LNCaP clone FGC (cell line): Measurements from ENCODE around the gene PHACTR3.

ENCODE experiments used
- DNase-seq: peaks from one replicate; pipeline ENCODE4 v3.0.0-alpha.2; 2011; ENCODE audit warnings: low read depth
- H3K4me3 ChIP-seq: 2 replicates; pipeline ENCODE4 v1.5.1; 2011; ENCODE audit warnings: mild to moderate bottlenecking, low read depth, low read length, control low read depth
- CTCF ChIP-seq: IDR thresholded peaks from 2 replicates; pipeline ENCODE4 v1.5.1; 2012; ENCODE audit warnings: mild to moderate bottlenecking; ENCODE audit not compliant: control insufficient read depth, insufficient read depth; ENCODE audit errors: extremely low read depth

PHACTR3 gene

GRCh38 chr20:59752101-59752586, 147.8 kb downstream of the PHACTR3 start:
- no peak overlapping the region for H3K4me3 ChIP-seq
- TF ChIP-seq CTCF = no peak

GRCh38 chr20:59752704-59753460, 148.5 kb downstream of the PHACTR3 start:
- DNase-seq = no peak
- no peak for TF ChIP-seq CTCF
- no peak overlapping the region for H3K4me3 ChIP-seq

More at GRCh38 chr20:59752101-59752586, 147.8 kb downstream of the PHACTR3 start:
- DNase-seq = no peak

- no peak for DNase-seq
- TF ChIP-seq CTCF = no peak
- H3K4me3 ChIP-seq = no peak overlapping the region
Observed at GRCh38 chr20:59753836-59754235, 149.5 kb downstream of the PHACTR3 start.

- no peak for TF ChIP-seq CTCF
- no peak for DNase-seq
- no peak overlapping the region for H3K4me3 ChIP-seq
Observed at GRCh38 chr20:59754551-59754950, 150.2 kb downstream of the PHACTR3 start.

- no peak for DNase-seq
Observed at GRCh38 chr20:59756241-59756640, 151.9 kb downstream of the PHACTR3 start.

GRCh38 chr20:59764037-59764436, 159.7 kb downstream of the PHACTR3 start:
- no peak for DNase-seq
- no peak overlapping the region for H3K4me3 ChIP-seq
- no peak for TF ChIP-seq CTCF

More at GRCh38 chr20:59756241-59756640, 151.9 kb downstream of the PHACTR3 start:
- no peak overlapping the region for H3K4me3 ChIP-seq
- TF ChIP-seq CTCF = no peak
